HG02885 (cell line): Measurements from ENCODE around the gene CFAP299.

Experiments used
- ATAC-seq: cut with Tn5 transposase; IDR thresholded peaks from one replicate; pipeline ENCODE4 v1.9.1; 2021; ENCODE audit warnings: mild to moderate bottlenecking; ENCODE audit not compliant: unreplicated experiment, poor library complexity

The CFAP299 gene

GRCh38 chr4:80387390-80388283, 52.1 kb downstream of the CFAP299 start:
- ATAC-seq, result no peak

DNA sequence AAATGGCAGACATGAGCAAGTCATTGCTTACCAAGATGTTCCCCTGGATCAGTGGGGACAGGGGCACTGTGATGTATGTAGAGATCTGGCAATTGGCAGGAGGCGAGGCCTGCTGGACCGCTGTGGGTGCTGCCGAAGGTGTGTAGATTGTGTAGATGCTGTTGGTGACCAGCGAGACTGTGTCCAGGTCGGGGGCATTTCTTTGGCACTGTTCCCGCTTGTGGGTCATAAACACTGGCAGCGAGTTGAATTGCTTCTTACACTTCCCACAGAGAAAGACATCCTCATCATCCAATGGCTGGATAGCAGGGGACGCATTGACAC, 52.7 kb downstream of the CFAP299 start:
- ATAC-seq, result no peak

DNA sequence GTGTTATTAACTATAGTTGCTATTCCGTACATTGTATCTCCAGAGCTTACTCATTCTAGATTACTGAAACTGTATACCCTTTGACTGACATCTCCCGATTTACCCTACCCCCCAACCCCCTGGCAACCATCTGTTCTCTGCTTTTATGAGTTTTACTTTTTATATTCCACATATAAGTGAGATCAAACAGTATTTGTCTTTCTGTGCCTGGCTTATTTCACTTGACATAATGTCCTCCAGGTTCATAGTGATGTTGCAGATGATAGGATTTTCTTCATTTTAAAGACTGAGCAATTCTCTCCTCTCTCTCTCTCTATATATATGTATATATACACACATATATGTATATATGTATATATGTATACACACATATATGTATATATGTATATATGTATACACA, 54.6 kb downstream of the CFAP299 start:
- no peak for ATAC-seq

GRCh38 chr4:80393246-80393969, 57.9 kb downstream of the CFAP299 start:
- ATAC-seq, result peak; percentile 71

DNA sequence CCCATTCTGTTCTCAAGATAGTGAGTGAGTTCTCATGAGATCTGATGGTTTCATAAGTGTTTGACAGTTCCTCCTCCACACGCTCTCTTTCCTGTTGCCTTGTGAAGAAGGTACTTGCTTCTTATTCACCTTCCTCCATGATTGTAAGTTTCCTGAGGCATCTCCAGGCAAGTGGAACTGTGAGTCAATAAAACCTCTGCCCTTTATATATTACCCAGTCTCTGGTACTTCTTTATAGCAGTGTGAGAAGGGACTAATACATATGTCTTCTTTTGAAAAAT, 58.4 kb downstream of the CFAP299 start:
- ATAC-seq, result peak; percentile 39

GRCh38 chr4:80407246-80407645, 71.7 kb downstream of the CFAP299 start:
- ATAC-seq, result no peak

DNA sequence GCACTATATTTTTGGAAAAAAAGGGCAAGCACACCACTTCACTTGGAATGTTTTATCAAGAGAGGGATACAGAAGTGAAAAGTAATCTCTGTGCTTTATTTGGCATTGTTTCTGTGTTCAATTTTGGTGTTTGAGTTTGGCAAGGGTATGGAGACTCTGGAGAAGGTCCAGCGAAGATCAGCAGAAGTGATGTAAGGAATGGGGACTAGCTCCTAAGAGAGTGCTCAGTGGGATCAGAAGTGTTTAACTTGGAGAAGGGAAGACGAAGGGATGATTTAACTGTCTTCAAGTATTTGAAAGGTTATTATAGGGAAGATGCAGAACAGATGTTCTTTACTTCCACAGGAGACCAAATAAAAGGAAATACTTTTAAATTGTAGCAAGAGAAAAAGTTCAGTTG, 74.3 kb downstream of the CFAP299 start:
- no peak for ATAC-seq

GRCh38 chr4:80412322-80412721, 76.8 kb downstream of the CFAP299 start:
- ATAC-seq, result no peak

GRCh38 chr4:80413086-80413485, 77.6 kb downstream of the CFAP299 start:
- ATAC-seq, result no peak

- ATAC-seq, result no peak
Observed at GRCh38 chr4:80417019-80417418, 81.5 kb downstream of the CFAP299 start.

GRCh38 chr4:80419946-80420345, 84.4 kb downstream of the CFAP299 start:
- ATAC-seq, result no peak

DNA sequence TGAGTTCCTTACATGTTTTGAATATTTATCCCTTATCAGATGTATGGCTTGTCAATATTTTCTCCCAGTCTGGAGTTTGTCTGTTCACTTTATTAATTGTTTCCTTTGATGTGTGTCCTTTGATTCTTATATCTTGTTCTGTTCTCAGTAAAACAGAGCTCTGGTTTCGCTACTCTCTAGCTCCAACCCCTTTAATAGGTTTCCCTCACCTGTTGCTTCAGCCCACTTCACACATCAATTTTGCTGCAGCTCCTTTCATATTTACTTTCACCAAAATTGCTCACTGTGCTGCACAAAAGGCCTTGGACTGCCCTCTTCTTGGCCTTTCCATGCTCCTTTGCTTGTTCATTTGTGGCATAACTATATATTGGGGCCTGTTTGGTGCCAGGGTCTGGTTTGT, 85.1 kb downstream of the CFAP299 start:
- no peak for ATAC-seq

- peak; percentile 76 for ATAC-seq
Observed at GRCh38 chr4:80422727-80423404, 87.3 kb downstream of the CFAP299 start.

DNA sequence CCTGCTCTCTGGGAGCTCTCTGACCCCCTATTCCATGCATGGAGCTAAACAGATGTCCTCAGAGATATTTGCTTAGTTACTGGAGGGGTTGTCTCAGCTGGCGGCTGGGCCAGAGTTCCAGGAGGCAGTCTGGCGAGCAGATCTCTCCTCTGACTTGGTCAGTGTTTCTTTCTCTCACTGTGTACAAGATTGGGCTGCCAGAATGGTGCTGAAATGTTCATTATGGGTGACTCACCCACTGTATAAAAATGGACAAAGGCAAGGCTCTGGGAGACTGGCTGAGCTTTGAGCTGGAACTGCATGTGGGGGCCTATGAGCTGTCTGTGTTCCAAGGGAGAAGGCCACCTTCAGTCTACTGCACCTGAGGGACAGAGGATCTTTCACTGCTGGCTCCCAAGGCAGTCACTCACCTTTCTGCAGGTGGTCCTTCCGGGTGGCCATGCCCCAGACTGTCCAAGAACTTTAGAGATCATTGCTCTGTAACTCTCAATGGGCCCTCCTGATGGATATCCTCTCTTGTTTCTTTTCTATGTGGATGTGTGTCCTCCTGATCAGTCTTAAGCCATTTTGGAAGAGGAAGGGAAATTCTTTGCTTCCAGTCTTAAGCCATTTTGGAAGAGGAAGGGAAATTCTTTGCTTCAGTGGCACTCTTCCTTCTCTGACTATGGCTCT, 88.2 kb downstream of the CFAP299 start:
- ATAC-seq, result no peak

GRCh38 chr4:80424225-80424581, 88.7 kb downstream of the CFAP299 start:
- no peak for ATAC-seq

DNA sequence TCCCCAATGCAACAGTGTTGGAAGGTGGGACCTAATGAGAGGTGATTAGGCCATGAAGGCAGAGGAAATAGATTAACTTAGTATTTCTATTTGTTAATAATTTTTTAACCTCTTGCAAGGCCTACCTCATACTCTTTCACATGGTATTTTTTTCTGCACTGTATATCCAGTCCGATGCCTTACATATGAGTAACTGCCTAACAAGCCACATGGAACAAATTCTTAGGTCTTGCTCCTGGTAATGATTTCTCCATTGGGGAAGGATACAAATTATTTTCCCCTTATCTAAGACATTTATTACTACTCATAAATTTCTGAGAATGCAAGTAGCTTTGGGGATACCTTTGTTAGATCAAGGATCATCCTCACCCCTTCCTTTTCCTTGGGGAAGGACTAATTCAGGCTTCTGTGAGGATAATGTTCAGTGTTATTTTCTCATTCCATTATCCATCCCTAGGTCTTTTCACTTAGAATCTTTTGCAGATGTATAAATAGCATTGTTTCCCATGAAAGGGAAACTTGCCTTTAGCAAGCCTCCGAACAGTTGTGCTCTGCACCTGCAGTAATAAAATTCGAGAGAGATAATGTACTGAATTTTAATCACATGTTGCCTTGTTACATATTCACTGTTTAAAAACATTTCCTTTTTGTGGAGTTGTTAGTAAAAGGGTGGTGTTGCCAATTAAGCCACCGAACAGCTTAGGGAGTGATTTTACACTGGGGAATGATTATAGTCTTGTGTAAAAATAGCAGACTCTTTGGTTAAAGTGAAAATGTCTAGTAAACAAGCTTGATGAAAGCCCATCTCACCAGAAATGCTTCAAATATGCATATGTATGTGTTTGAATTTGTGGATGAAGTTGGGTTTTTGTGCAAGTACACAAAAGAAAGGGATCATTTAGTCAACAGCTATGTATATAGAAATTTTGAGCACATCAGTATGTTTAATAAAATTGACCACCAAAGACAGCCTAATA, 89.9 kb downstream of the CFAP299 start:
- ATAC-seq, result no peak

DNA sequence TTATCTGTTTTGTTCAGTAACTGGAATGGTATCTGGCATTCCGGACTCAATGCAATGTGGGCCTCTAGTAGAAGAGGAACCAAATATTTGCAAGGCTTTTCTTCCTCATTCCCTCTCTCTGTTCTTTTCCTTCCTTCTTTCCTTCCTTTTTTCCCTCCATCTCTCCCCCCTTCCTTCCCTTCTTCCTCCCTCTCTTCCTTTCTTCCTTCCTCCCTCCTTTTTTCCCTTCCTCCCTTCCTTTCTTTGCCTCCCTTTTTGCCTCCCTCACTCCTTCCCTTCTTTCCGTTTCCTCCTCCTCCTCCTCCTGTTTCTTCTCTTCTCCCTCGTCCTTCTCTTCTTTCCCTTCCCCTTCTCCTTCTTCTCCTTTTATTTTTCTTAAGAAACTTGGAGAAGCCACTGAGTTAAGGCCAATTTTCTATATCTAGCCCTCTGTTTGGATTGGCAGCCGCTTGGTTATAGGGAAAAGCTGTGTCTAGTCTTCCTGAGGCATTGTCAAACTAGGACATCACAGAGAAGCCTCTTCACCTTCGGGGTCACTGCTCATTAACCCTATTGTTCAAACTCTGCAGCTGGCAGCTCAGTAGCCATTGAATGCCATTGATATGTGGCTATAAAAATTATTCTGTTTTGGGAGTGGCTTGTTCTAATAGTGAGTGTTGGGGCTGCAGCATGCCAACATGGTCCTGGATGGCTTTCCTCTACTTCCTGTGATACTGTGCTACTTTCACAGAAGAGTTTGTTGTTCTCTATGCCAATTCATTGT, 95.9 kb downstream of the CFAP299 start:
- no peak for ATAC-seq

DNA sequence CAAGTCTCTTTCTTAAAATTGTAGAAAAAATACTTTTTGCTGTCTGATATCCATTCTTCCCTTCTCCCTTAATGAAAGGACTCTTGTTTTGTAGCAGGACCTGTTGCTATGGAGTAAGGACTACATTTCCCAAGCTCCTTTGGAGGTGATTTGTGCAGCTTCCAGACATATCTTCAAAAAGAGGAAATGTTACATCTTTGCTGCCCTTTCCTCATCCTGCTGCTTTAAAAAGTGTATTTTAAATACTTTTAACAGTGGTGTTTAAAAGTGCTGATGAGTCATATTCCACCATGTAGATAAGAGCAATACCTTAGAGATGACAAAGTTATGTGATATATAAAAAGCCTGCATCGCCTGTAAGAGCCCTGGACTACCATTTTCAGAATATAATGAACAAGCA, 98.7 kb downstream of the CFAP299 start:
- ATAC-seq, result no peak

- ATAC-seq, result no peak
Observed at GRCh38 chr4:80438016-80438415, 102.5 kb downstream of the CFAP299 start.
